ENCODE measurements around the gene CHST3. TPM values are rescaled to one million over a fixed set of nuclear protein-coding genes. Genes with fewer than 3 reads are reported as not detected.

Gene CHST3
- total and polyA plus RNA-seq, 2 experiments from 2014 or later = 0.94 to 8.3 TPM

- no peaks in the 10 kb centered on the region for H3K4me1 ChIP-seq (ENCODE audit: insufficient read depth)
- DNase-seq (ENCODE audit: low spot score) (peak; percentile 58), ATAC-seq (peak; percentile 38; the same call in 2 of the 3 replicates)
- H3K27ac ChIP-seq (ENCODE audit: low read depth) = no peak overlapping the region
- peaks cover 9% of the 10 kb centered on the region for H3K4me1 Mint-ChIP-seq
- no peaks in the 10 kb centered on the region for H3K9me2 ChIP-seq (ENCODE audit: insufficient read depth)
- H3K27ac Mint-ChIP-seq = no peak overlapping the region
- no peak overlapping the region for H2AFZ ChIP-seq
- H3K4me3 ChIP-seq = no peak overlapping the region
- H3K27me3 ChIP-seq (ENCODE audit: insufficient read depth) = peaks cover 13% of the 10 kb centered on the region
- no peaks in the 10 kb centered on the region for H3K79me2 ChIP-seq (replicated peaks; ENCODE audit: insufficient read depth)
- H3F3A ChIP-seq (replicated peaks; ENCODE audit: low read depth) = no peaks in the 10 kb centered on the region
- H4K20me1 ChIP-seq (replicated peaks; ENCODE audit: insufficient read depth) = no peaks in the 10 kb centered on the region
- H3K36me3 Mint-ChIP-seq (ENCODE audit: low read depth) = peaks cover 12% of the 10 kb centered on the region
- H3K27me3 Mint-ChIP-seq (ENCODE audit: insufficient read depth, low read depth, poor library complexity) = peaks cover 19% of the 10 kb centered on the region
- H3K4me2 ChIP-seq = no peak overlapping the region
- TF ChIP-seq, protein P1, sequence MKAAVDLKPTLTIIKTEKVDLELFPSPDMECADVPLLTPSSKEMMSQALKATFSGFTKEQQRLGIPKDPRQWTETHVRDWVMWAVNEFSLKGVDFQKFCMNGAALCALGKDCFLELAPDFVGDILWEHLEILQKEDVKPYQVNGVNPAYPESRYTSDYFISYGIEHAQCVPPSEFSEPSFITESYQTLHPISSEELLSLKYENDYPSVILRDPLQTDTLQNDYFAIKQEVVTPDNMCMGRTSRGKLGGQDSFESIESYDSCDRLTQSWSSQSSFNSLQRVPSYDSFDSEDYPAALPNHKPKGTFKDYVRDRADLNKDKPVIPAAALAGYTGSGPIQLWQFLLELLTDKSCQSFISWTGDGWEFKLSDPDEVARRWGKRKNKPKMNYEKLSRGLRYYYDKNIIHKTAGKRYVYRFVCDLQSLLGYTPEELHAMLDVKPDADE (IDR thresholded peaks at IDR 0.05) = no peak
- TF ChIP-seq CTCF (conservative IDR thresholded peaks at IDR 0.05; ENCODE audit: low read depth in 2 of 2) = peak; percentile 52 to 53
- no peak overlapping the region for H3K4me3 Mint-ChIP-seq
- H3K9me3 Mint-ChIP-seq = peaks cover 15% of the 10 kb centered on the region
- no peaks in the 10 kb centered on the region for H3K36me3 ChIP-seq (ENCODE audit: insufficient read depth)
Observed at GRCh38 chr10:71957546-71958275, 6.5 kb upstream of the CHST3 start.

- peaks cover 26% of the 10 kb centered on the region for H3K27me3 ChIP-seq (ENCODE audit: insufficient read depth)
- no peak for DNase-seq (ENCODE audit: low spot score)
- H4K20me1 ChIP-seq (replicated peaks; ENCODE audit: insufficient read depth) = no peaks in the 10 kb centered on the region
- Mint-ChIP-seq H3K4me1 (peaks cover 12% of the 10 kb centered on the region), H3K36me3 (ENCODE audit: low read depth) (peaks cover 11% of the 10 kb centered on the region), H3K9me3 (peaks cover 13% of the 10 kb centered on the region), H3K27me3 (ENCODE audit: insufficient read depth, low read depth, poor library complexity) (peaks cover 27% of the 10 kb centered on the region), H3K27ac (no peak overlapping the region), H3K4me3 (no peak overlapping the region)
- H3F3A ChIP-seq (replicated peaks; ENCODE audit: low read depth) = no peaks in the 10 kb centered on the region
- H3K79me2 ChIP-seq (replicated peaks; ENCODE audit: insufficient read depth) = no peaks in the 10 kb centered on the region
- no peak overlapping the region for H3K4me2 ChIP-seq
- ATAC-seq = no peak
- H2AFZ ChIP-seq = no peak overlapping the region
- H3K4me1 ChIP-seq (ENCODE audit: insufficient read depth) = no peaks in the 10 kb centered on the region
- H3K27ac ChIP-seq (ENCODE audit: low read depth) = no peak overlapping the region
- H3K9me2 ChIP-seq (ENCODE audit: insufficient read depth) = no peaks in the 10 kb centered on the region
- H3K36me3 ChIP-seq (ENCODE audit: insufficient read depth) = no peaks in the 10 kb centered on the region
- H3K4me3 ChIP-seq = no peak overlapping the region
- TF ChIP-seq STAT1 (IDR thresholded peaks at IDR 0.05; ENCODE audit: unreplicated experiment) (no peak), ZNF114 (CRISPR knock-in tag; IDR thresholded peaks at IDR 0.05) (no peak), EZH2 (IDR thresholded peaks at IDR 0.05; ENCODE audit: low read depth, unreplicated experiment) (no peak), ZNF331 (CRISPR knock-in tag; IDR thresholded peaks at IDR 0.05; ENCODE audit: low read depth) (no peak), JUNB (IDR thresholded peaks at IDR 0.05; ENCODE audit: unreplicated experiment) (no peak), ZNF462 (CRISPR knock-in tag; IDR thresholded peaks at IDR 0.05) (no peak), POLR2AphosphoS5 (IDR thresholded peaks at IDR 0.05; ENCODE audit: low read depth) (no peak), NANOG (IDR thresholded peaks at IDR 0.05; ENCODE audit: borderline replicate concordance) (no peak)
- TF ChIP-seq, protein P1 (IDR thresholded peaks at IDR 0.05) = no peak
Observed at GRCh38 chr10:71959526-71959925, 4.7 kb upstream of the CHST3 start.

Measured in GM23338 (cell line).